ENCODE results near the gene OR6T1. TPM values are rescaled to one million over a fixed set of nuclear protein-coding genes. Genes with fewer than 3 reads are reported as not detected.

Gene OR6T1
- total and polyA plus RNA-seq, 9 of the 15 experiments (the other 6 are each of a cell fraction or from before 2014, with no cell fraction given): not detected

DNA sequence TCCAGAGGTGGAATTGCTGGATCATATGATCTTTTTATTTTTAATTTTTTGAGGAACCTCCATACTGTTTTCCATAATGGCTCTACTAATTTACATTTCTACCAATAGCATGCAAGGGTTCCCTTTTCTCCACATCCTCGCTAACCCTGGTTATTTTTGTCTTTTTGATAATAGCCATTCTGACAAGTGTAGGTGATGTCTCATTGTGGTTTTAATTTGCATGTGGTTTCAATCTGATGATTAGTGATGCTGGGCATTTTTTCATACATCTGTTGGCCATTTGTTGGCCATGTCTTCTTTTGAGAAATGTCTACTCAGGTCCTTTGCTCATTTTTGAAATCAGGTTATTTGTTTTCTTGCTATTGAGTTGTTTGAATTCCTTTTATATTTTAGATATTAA is 19.6 kb downstream of the OR6T1 start (continued):
- TF ChIP-seq, protein P1, sequence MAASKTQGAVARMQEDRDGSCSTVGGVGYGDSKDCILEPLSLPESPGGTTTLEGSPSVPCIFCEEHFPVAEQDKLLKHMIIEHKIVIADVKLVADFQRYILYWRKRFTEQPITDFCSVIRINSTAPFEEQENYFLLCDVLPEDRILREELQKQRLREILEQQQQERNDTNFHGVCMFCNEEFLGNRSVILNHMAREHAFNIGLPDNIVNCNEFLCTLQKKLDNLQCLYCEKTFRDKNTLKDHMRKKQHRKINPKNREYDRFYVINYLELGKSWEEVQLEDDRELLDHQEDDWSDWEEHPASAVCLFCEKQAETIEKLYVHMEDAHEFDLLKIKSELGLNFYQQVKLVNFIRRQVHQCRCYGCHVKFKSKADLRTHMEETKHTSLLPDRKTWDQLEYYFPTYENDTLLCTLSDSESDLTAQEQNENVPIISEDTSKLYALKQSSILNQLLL (CRISPR knock-in tag; IDR thresholded peaks at IDR 0.05; ENCODE audit: borderline replicate concordance): no peak

DNA sequence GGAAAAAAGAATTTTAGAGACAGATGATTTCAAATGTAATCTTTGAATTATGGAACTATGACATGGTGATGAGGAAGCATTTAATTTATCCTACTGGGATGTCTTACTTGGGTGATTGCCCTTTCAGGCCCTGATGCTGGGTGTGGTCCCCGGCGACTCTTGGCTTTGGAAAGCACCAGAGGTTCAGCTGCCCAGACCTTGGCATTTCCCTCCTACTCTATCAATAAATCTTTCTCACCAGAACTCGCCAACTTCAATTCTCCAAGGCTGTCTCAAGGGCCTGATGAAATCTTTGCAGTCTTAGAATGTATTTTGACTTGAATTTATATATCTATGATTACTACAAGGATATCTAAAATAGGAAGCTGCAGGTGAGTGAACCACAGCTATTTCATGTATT is 22.7 kb downstream of the OR6T1 start:
- intact Hi-C loops (cut with micrococcal nuclease): no loop called here
- Histone ChIP-seq H2AFZ (ENCODE audit: low read depth, low read length) (no peak overlapping the region), H3K4me1 (replicated peaks in 1 of 2; ENCODE audit: control insufficient read depth in 2 of 2, insufficient read depth in 2 of 2, low read length in 2 of 2) (no peaks in the 10 kb centered on the region), H4K20me1 (replicated peaks; ENCODE audit: control insufficient read depth, insufficient read depth, low read length) (no peaks in the 10 kb centered on the region), H3K9me1 (ENCODE audit: control insufficient read depth, insufficient read depth, low read length) (no peaks in the 10 kb centered on the region), H3K4me2 (ENCODE audit: insufficient read depth, low read length) (no peak overlapping the region), H3K27ac (ENCODE audit: extremely low read depth, low read depth, low read length) (no peak overlapping the region), H3K36me3 (ENCODE audit: control insufficient read depth, insufficient read depth, low read length) (no peaks in the 10 kb centered on the region), H3K9ac (ENCODE audit: insufficient read depth in 1 of 2, low read depth in 2 of 2, low read length in 2 of 2) (no peak overlapping the region), H3K9me3 (replicated peaks; ENCODE audit: control insufficient read depth, insufficient read depth, low read depth, low read length) (no peaks in the 10 kb centered on the region), H3K79me2 (ENCODE audit: control insufficient read depth, insufficient read depth, low read length) (no peaks in the 10 kb centered on the region), H3K27me3 (ENCODE audit: control insufficient read depth in 2 of 2, insufficient read depth in 2 of 2, low read length in 2 of 2) (no peaks in the 10 kb centered on the region), H3K4me3 (no peak overlapping the region)
- WGBS (ENCODE audit: insufficient coverage, low coverage, missing lambda C conversion rate): 0% methylated on average over 3 of the region's 3 CpGs
- DNase-seq (ENCODE audit: extremely low read depth in 1 of 4, low spot score in 3 of 4) (no peak), ATAC-seq (no peak), FAIRE-seq (no peak)
- BruUV-seq (replicated peaks): no TSS peak
- ChIA-PET POLR2A (no interaction called here), CTCF (ENCODE audit: low intra/inter-chr PET ratio) (no interaction called here)
- in situ Hi-C loops (cut with MboI): no loop called here
- no peak for TF ChIP-seq ZNF23 (CRISPR knock-in tag; IDR thresholded peaks at IDR 0.05)
- TF ChIP-seq L3MBTL2 (IDR thresholded peaks at IDR 0.05): no peak
- TF ChIP-seq ZSCAN29 (IDR thresholded peaks at IDR 0.05): no peak
- TF ChIP-seq, protein P2, sequence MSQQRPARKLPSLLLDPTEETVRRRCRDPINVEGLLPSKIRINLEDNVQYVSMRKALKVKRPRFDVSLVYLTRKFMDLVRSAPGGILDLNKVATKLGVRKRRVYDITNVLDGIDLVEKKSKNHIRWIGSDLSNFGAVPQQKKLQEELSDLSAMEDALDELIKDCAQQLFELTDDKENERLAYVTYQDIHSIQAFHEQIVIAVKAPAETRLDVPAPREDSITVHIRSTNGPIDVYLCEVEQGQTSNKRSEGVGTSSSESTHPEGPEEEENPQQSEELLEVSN (IDR thresholded peaks at IDR 0.05; ENCODE audit: borderline replicate concordance in 1 of 2, extremely low read depth in 1 of 2, insufficient read depth in 1 of 2, insufficient read length in 1 of 2, low read depth in 1 of 2, low read length in 1 of 2, poor library complexity in 1 of 2, severe bottlenecking in 1 of 2): no peak
- no peak for TF ChIP-seq POLR2B (IDR thresholded peaks at IDR 0.05; ENCODE audit: low read depth, partially characterized antibody)
- TF ChIP-seq MEF2D (tag; conservative IDR thresholded peaks at IDR 0.05; ENCODE audit: low read depth): no peak
- no peak for TF ChIP-seq SMARCC2 (IDR thresholded peaks at IDR 0.05; ENCODE audit: low read depth)
- TF ChIP-seq, protein P3, sequence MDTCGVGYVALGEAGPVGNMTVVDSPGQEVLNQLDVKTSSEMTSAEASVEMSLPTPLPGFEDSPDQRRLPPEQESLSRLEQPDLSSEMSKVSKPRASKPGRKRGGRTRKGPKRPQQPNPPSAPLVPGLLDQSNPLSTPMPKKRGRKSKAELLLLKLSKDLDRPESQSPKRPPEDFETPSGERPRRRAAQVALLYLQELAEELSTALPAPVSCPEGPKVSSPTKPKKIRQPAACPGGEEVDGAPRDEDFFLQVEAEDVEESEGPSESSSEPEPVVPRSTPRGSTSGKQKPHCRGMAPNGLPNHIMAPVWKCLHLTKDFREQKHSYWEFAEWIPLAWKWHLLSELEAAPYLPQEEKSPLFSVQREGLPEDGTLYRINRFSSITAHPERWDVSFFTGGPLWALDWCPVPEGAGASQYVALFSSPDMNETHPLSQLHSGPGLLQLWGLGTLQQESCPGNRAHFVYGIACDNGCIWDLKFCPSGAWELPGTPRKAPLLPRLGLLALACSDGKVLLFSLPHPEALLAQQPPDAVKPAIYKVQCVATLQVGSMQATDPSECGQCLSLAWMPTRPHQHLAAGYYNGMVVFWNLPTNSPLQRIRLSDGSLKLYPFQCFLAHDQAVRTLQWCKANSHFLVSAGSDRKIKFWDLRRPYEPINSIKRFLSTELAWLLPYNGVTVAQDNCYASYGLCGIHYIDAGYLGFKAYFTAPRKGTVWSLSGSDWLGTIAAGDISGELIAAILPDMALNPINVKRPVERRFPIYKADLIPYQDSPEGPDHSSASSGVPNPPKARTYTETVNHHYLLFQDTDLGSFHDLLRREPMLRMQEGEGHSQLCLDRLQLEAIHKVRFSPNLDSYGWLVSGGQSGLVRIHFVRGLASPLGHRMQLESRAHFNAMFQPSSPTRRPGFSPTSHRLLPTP (IDR thresholded peaks at IDR 0.05; ENCODE audit: borderline replicate concordance, extremely low read depth, insufficient read length): no peak
- no peak for TF ChIP-seq RFX5 (IDR thresholded peaks at IDR 0.05; ENCODE audit: low read depth, low read length)
- no peak for TF ChIP-seq GATA2 (CRISPR knock-in tag; IDR thresholded peaks at IDR 0.05)
- no peak for TF ChIP-seq ZNF316 (IDR thresholded peaks at IDR 0.05)
- TF ChIP-seq, protein P4, sequence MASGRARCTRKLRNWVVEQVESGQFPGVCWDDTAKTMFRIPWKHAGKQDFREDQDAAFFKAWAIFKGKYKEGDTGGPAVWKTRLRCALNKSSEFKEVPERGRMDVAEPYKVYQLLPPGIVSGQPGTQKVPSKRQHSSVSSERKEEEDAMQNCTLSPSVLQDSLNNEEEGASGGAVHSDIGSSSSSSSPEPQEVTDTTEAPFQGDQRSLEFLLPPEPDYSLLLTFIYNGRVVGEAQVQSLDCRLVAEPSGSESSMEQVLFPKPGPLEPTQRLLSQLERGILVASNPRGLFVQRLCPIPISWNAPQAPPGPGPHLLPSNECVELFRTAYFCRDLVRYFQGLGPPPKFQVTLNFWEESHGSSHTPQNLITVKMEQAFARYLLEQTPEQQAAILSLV (tag; IDR thresholded peaks at IDR 0.05): no peak
- TF ChIP-seq PCBP2 (IDR thresholded peaks at IDR 0.05; ENCODE audit: low read depth, low read length, poor library complexity, severe bottlenecking): no peak

All from K562 (cell line).